NCI-H526 (cell line): ENCODE results near the gene ODF2L.

Experiments
- DNase-seq, 2 experiments: peaks; one replicate each; lab custom pipeline; 2025; lab: John Stamatoyannopoulos, UW

Gene ODF2L

GRCh38 chr1:86318436-86318835, 77.7 kb downstream of the ODF2L start:
- no peak for DNase-seq

GRCh38 chr1:86317926-86318325, 78.2 kb downstream of the ODF2L start:
- no peak for DNase-seq

- no peak for DNase-seq
Measured at GRCh38 chr1:86305731-86306130, 90.4 kb downstream of the ODF2L start.

DNA sequence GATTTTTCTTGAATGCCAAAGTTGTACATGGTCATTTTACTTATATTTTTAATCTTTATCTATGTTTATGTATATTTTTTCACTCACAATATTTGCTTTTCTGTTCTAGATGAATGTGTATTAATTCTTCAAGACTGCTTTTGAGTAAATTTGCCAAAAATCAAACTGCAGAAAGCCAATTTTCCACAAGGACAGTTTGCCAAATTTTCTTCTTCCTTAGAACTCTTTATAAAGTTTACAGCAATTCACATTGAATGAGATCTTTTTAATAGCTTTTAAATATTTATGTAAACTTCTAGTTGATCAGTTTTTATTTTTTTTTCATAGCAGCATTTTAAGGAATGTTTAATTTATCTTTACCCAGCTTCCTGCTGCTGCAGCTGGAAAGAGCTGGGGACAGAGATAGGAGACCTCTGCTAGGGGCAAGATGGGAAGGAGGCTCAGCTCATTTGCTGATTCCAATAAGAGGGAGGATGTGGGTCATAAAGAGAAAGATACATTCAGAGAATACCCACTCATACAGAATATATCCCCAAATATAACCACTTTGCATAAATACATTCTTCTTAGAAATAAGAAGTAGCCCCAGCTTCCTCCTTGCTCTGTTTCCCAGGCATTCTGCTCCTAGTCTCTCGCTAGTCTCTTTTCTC, 93.0 kb downstream of the ODF2L start:
- DNase-seq, result no peak
